NCI-H2107 treated with DMSO at 0.1 percent for 48 hours (cell line): ENCODE measurements around the gene CRYL1.

ENCODE experiments used
- DNase-seq: peaks from one replicate; lab custom pipeline; 2025; ENCODE audit not compliant: unreplicated experiment; lab: John Stamatoyannopoulos, UW

The CRYL1 gene

DNA sequence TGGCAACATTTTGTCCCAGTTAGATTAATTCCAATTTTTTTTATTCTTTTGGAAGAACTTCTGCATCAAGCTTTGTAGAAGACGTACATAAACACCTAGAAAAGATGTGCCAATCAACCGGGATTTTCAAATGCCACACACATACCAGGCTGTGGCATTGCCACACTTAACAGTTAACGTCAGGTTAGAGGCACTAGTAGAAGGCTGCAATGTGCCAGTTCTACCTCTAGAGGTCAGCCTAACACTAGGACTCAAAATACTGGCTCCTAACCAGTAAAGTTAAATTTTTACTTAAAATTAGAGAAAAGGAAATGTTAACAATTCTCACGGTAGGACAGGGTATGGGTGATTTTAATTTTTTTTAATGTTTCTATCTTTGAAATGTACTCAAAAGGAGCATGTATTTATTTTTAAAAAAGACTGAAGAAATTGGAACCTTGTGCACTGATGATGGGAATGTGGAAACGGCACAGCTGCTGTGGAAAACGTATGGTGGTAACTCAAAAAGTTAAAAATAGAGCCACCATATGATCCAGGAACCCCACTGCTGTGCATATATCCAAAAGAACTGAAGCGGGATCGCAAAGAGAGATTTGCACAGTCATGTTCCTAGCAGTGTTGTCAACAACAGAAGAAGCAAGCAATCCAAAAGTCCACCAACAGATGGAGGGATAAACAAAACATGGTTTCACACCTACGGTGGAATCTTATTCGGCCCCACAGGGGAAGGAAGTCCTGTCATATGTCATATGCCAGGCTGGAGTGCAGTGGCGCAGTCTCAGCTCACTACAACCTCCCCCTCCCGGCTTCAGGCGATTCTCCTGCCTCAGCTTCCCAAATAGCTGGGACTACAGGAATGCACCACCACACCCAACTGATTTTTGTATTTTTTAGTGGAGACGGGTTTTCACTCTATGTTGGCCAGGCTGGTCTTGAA lies 30.3 kb downstream of the CRYL1 start:
- peak; percentile 16 for DNase-seq

- no peak for DNase-seq
Observed at GRCh38 chr13:20494656-20495055, 31.0 kb downstream of the CRYL1 start.

DNA sequence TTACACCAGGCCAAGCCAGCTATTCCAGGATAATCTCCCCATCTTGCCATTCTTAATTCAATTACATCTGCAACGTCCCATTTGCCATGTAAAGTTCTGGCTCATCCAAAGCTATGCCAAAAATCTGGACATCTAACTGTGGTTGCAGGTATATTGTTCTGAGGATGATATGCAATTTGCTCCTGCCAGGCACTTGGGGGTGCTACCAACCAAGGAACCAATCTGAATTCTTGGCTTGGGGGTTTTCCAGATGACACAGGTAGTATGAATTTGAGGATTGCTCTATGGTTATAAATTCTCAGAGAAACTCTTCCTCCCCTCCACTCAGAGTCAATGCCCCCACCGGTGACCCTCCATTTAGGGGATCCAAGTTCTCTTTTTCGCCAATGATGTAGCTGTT lies 33.0 kb downstream of the CRYL1 start:
- no peak for DNase-seq

- DNase-seq: peak; percentile 22
Observed at GRCh38 chr13:20491926-20492435, 33.7 kb downstream of the CRYL1 start.

DNA sequence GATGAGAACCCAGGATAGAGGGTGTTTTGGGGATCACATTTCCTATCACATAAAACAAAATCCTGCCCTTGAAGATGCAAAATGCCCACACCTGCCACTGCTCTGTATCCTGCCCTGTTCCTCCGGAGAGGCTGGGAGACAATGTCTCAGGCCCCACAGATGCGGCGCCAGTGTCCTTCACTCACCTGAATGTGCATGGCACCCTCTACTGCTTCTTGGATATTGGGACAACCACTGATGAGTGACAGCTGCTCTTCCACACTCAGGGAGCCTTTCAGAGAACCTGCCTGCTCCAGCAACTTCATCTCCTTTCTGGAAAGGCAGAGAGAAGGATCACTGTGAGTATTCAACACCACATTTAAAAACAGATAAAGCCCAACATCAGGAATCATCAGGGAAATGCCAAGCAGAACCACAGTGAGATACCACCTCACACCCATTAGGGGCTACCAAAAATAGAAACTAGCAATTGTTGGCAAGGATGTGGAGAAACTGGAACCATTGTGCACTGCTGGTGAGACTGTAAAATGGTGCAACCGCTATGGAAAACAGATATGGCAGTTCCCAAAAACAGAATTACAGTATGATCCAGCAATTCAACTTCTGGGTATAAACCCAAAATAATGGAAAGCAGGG lies 36.4 kb downstream of the CRYL1 start:
- DNase-seq: peak; percentile 42

DNA sequence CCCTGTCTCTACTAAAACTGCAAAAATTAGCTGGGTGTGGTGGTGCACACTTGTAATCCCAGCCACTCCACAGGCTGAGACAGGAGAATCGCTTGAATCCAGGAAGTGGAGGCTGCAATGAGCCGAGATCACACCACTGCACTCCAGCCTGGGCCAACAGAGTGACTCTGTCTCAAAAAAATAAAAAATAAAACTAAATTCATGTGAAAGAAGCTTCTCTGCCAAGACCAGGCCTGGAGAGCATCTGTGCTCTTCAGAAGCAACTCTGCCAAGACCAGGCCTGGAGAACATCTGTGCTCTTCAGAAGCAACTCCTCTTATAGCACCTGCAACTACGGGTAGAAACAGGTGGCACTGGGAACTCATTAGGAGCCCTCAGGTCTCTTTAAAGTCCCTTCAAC lies 37.7 kb downstream of the CRYL1 start:
- no peak for DNase-seq

- no peak for DNase-seq
Observed at GRCh38 chr13:20482787-20483186, 42.9 kb downstream of the CRYL1 start.

DNA sequence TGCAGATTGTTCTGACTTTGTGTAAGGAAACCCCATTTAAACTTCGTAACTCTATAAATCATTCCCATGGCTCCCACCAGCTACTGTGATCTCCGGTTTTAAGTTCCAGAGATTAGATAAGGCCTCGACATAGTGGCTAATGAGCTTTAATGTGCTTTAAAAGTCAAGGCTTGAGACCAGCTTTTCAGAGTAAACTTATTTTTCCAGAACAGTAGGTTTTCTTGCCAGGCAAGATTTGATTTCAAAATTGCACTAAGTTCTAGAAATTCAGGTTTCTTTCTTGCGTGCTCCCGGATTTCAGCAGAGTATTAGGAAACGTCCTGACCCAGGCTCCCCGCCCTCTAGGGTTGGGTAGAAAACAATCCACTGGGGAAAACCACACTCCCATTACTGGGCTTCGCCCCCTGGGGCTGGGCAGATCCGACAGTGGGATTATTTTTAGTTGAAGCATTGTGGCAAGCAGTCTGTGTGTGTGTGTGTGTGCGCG lies 43.3 kb downstream of the CRYL1 start:
- DNase-seq: no peak

- no peak for DNase-seq
Observed at GRCh38 chr13:20477394-20477793, 48.3 kb downstream of the CRYL1 start.

DNA sequence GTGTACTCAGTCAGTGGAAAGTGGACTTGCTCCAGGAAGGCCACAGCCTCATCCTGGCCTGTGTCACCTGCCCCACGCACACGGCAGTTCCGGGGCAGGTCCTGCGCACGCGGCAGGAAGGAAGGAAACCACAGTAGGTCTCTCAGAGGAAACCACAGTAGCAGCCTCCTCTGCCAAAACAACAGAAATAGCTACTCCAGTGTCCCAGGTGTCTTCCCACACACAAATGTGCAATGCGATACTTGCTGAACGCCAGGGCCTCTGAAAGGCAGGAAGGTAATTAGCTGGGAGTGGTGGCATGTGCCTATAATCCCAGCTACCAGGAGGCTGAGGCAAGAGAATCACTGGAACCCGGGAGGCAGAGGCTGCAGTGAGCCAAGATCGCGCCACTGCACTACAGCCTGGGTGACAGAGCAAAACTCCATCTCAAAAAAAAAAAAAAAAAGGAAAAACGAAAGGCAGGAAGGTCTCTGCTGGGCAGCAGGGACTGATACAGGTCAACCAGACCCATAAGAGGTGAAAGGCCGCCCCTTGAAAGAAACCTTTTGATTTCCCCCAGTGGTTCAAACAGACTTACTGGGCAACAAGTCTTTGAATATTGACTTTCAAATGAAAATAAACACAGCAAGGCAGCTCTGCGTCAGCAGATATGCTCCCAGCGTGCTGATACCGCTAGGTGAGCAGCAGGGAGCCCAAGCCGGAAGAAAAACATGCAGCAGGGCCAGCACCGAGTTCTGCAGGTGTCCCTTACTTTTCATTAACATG lies 49.5 kb downstream of the CRYL1 start:
- peak; percentile 63 for DNase-seq

GRCh38 chr13:20474515-20474914 lies 51.1 kb downstream of the CRYL1 start:
- no peak for DNase-seq

DNA sequence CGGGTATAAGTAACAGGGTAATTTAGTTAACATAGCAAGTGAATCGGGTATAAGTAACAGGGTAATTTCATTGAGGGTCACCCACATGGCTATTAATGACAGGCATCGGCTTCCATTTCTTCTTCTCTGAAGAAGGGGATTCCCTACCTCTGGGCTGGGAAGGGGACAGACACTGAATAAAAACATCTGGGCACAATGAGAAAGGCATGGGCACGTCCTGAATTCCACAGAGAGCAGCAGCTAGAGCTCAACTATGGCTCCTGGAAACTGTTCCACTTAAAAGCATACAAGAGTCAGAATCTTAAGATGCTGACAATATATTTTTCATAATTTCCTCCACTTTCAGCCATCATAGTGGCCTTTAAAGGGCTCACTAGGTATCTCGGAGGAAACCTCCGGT lies 51.8 kb downstream of the CRYL1 start:
- no peak for DNase-seq

DNA sequence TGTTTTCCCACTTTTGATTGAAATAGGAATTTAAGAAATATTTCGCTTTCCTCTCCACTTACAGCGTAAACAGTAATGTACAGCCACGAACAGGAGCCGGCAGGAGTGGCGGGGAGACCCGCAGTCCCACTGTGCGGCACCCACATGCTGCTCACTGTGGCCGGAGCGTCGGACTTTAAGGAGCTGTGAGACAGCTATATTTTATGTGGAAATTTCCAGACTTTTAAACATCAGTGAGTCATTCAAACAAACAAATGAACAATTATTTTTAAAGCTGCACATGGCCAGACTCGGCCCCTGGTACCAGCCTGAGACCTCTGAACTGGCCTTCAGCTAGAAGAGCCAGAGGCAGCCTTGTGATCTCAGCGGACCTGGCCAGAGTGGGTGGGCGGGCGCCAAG lies 52.5 kb downstream of the CRYL1 start:
- DNase-seq: no peak

GRCh38 chr13:20472531-20472930 lies 53.1 kb downstream of the CRYL1 start:
- no peak for DNase-seq

GRCh38 chr13:20470136-20470535 lies 55.5 kb downstream of the CRYL1 start:
- DNase-seq: no peak

- no peak for DNase-seq
Observed at GRCh38 chr13:20466371-20466770, 59.3 kb downstream of the CRYL1 start.

DNA sequence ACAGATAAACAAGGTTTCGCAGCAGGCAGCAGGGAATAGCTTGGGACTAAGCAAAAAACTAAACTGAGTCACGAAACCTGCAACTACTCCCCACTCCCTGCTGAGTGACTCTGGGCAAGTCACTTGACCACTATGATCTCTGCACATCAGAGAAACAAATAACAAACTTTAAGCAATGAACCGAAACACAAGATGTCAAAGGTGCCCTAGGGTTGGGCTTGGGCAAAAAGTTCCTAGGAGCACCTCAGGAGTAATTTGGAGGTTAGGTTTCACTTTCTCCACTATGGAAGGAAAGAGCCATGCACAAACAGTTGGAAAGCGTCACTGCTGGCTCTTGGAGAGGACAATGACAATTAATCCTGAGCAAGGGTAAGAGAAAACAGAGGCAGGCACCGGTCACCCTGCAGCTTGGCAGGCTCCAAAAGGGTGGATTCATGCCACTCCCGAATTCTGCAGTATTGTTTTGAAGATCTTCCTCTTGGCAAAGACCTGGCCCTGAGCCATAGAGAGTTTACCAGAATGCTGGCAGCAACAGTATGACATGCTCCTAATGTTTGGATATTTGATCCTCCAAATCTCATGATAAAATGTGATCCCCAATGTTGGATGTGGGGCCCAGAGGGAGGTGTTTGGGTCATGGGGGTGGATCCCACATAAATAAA lies 60.3 kb downstream of the CRYL1 start:
- no peak for DNase-seq

- no peak for DNase-seq
Observed at GRCh38 chr13:20462921-20463320, 62.7 kb downstream of the CRYL1 start.

DNA sequence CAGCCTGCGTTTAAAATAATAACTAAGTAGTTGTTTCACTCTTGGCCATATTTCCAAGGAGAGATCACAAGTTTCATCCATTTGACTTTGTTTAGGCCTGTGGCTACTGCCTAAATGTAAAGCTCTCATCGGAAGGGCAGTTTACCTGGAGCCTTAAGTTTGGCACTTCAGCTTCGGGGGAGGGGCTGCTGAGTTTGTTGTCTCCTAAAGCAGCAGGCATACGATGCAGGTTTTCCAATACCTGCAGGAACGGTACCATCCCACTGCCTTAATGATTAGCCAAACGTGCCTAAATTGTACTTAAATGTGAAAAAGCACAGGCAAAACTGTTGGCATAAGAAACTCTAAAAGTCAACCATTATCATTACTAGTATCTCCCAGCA lies 63.1 kb downstream of the CRYL1 start:
- no peak for DNase-seq

DNA sequence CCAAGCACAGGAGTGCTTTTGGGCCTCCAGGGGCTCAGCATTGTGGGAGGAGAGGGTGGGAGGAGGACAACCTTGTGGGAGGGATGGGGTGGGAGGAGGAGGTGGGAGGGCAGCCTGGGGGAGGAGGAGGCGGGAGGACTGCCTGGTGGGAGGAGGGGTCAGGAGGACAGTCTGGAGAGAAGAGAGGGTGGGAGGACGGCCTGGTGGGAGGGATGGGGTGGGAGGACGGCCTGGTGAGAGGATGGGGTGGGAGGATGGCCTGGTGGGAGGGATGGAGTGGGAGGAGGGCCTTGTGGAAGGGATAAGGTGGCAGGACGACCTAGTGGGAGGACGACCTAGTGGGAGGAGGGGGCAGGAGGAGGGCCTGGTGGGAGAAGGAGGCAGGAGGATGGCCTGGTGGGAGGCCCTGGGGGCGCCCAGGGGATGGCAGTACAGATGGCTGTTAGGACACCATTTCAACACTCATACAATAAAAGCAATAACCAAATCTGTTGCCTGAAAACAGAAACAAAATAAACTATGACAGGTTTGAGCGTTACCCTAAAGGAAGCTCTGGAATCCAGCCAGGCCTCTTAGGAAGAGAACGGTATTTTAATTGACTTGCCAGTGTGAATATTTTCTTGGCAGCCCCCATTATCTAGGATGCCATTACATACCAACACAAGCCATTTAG lies 63.7 kb downstream of the CRYL1 start:
- DNase-seq: no peak
